Kidney capillary endothelial cell (primary cell): Measurements from ENCODE around the gene GLCCI1.
A peak's percentile ranks its signal among the peaks of the same experiment; 100 is the strongest.
"Not testable (repeated sequence)": the region's sequence is repeated elsewhere in the genome, so short reads cannot be mapped to it uniquely, and the experiment has no call there.

ENCODE experiments used
- DNase-seq: peaks from one replicate; pipeline ENCODE4 v3.0.0-alpha.2; 2018; ENCODE audit warnings: low spot score

GLCCI1 gene

GRCh38 chr7:8052824-8053223 lies 84.2 kb downstream of the GLCCI1 start:
- DNase-seq: no peak

GRCh38 chr7:8056439-8056838 lies 87.8 kb downstream of the GLCCI1 start:
- no peak for DNase-seq

GRCh38 chr7:8057566-8057965 lies 89.0 kb downstream of the GLCCI1 start:
- DNase-seq: no peak

GRCh38 chr7:8058322-8058721 lies 89.7 kb downstream of the GLCCI1 start:
- DNase-seq: no peak

GRCh38 chr7:8058852-8059251 lies 90.3 kb downstream of the GLCCI1 start:
- DNase-seq: peak; percentile 1

GRCh38 chr7:8060241-8060640 lies 91.6 kb downstream of the GLCCI1 start:
- no peak for DNase-seq

- DNase-seq: not testable (repeated sequence)
Observed at GRCh38 chr7:8063300-8063699, 94.7 kb downstream of the GLCCI1 start.

- DNase-seq: no peak
Observed at GRCh38 chr7:8063706-8064297, 95.2 kb downstream of the GLCCI1 start.

GRCh38 chr7:8064828-8065227 lies 96.2 kb downstream of the GLCCI1 start:
- no peak for DNase-seq

GRCh38 chr7:8065356-8065813 lies 96.8 kb downstream of the GLCCI1 start:
- DNase-seq: no peak

- DNase-seq: no peak
Observed at GRCh38 chr7:8068892-8069686, 100.5 kb downstream of the GLCCI1 start.

GRCh38 chr7:8070451-8071180 lies 102.0 kb downstream of the GLCCI1 start:
- DNase-seq: no peak

- no peak for DNase-seq
Observed at GRCh38 chr7:8078418-8078817, 109.8 kb downstream of the GLCCI1 start.

GRCh38 chr7:8082762-8083161 lies 114.2 kb downstream of the GLCCI1 start:
- no peak for DNase-seq

- no peak for DNase-seq
Observed at GRCh38 chr7:8084836-8085235, 116.2 kb downstream of the GLCCI1 start.

- DNase-seq: no peak
Observed at GRCh38 chr7:8085420-8085819, 116.8 kb downstream of the GLCCI1 start.

GRCh38 chr7:8086239-8086638 lies 117.6 kb downstream of the GLCCI1 start:
- DNase-seq: no peak

- no peak for DNase-seq
Observed at GRCh38 chr7:8089036-8089780, 120.6 kb downstream of the GLCCI1 start.

GRCh38 chr7:8092140-8092539 lies 123.5 kb downstream of the GLCCI1 start:
- DNase-seq: no peak

GRCh38 chr7:8094164-8095140 lies 125.9 kb downstream of the GLCCI1 start:
- no peak for DNase-seq

- DNase-seq: not testable (repeated sequence)
Observed at GRCh38 chr7:8101292-8101691, 132.7 kb downstream of the GLCCI1 start.
